Uterus (tissue), 4 donors: ENCODE data around the gene SYCP2. TPM values are rescaled to one million over a fixed set of nuclear protein-coding genes. Genes with fewer than 3 reads are reported as not detected.
"Not testable (repeated sequence)": the region's sequence is repeated elsewhere in the genome, so short reads cannot be mapped to it uniquely, and the experiment has no call there.

ENCODE experiments used
- DNase-seq, 2 donors: peaks; one replicate each; pipeline ENCODE4 v3.0.0-alpha.2; 2019 to 2020
- H3K27ac ChIP-seq, 2 donors: fragments of 200-600 bp; sonication (generic); 1 replicate in 1 of 2; 2 replicates in 1 of 2; pipeline ENCODE4 v1.5.1; 2016 to 2018
- H3K27me3 ChIP-seq, 2 donors: fragments of 200-600 bp; sonication (generic); one replicate each; pipeline ENCODE4 v1.5.1; 2018 to 2019; ENCODE audit warnings: control low read depth in 1 of 2
- H3K36me3 ChIP-seq, 2 donors: fragments of 200-600 bp; sonication (generic); one replicate each; pipeline ENCODE4 v1.5.1; 2019; ENCODE audit warnings: control low read depth in 1 of 2
- H3K4me1 ChIP-seq, 2 donors: fragments of 200-600 bp; sonication (generic); one replicate each; pipeline ENCODE4 v1.5.1; 2018 to 2019; ENCODE audit warnings: control low read depth in 1 of 2
- H3K4me3 ChIP-seq, 2 donors: fragments of 200-600 bp; sonication (generic); 1 replicate in 1 of 2; 2 replicates in 1 of 2; pipeline ENCODE4 v1.5.1; 2018 to 2019; ENCODE audit warnings: mild to moderate bottlenecking in 1 of 2
- H3K9me3 ChIP-seq, 2 donors: fragments of 200-600 bp; sonication (generic); one replicate each; pipeline ENCODE4 v1.5.1; 2019; ENCODE audit warnings: control low read depth in 1 of 2
- CTCF ChIP-seq, 4 experiments: fragments of 200-600 bp in 2 of 4; fragments of 450-650 bp in 2 of 4; sonication (generic) in 2 of 4; IDR thresholded peaks; one replicate each; pipeline ENCODE4 v1.5.1; 2016 to 2019; ENCODE audit warnings: antibody characterized with exemption in 4 of 4, mild to moderate bottlenecking in 2 of 4, moderate library complexity in 1 of 4
- POLR2A ChIP-seq, 2 donors: fragments of 450-650 bp; IDR thresholded peaks; one replicate each; pipeline ENCODE4 v1.6.1; 2016; ENCODE audit warnings: antibody characterized with exemption in 2 of 2, mild to moderate bottlenecking in 1 of 2, moderate library complexity in 1 of 2
- intact Hi-C: fragments of 100-400 bp; cut with DNase I; formaldehyde crosslinking; loops from one replicate; pipeline ENCODE4 v1.15.1; 2023; ENCODE audit warnings: low total_unique reads
- total RNA-seq, 4 donors: library from RNA; depleted of rRNA in 3 of 4; stranded (reverse); fragments of >200 nt in 3 of 4; gene quantifications; one replicate each; pipeline versions ENCODE4 v1.1.0 to v1.2.4, GENCODE V29; 2014 to 2023
- donor health status: DM: yes; HTN: yes; CAD: no.

SYCP2 gene
- total RNA-seq, 4 donors from 2014 or later = 1.2 to 22.5 (median 6.6) TPM

- no peak for TF ChIP-seq CTCF (IDR thresholded peaks at IDR 0.05)
- no peak for TF ChIP-seq POLR2A (IDR thresholded peaks at IDR 0.05)
- no peaks in the 10 kb centered on the region for H3K36me3 ChIP-seq
- no peak for DNase-seq
- H3K4me3 ChIP-seq = no peak overlapping the region
- H3K4me1 ChIP-seq = no peaks in the 10 kb centered on the region
- intact Hi-C loops = no loop called here
- H3K27ac ChIP-seq = no peak overlapping the region
- H3K9me3 ChIP-seq = no peaks in the 10 kb centered on the region
- no peaks in the 10 kb centered on the region for H3K27me3 ChIP-seq
Measured at GRCh38 chr20:59891581-59891980, 41.9 kb downstream of the SYCP2 start.

- intact Hi-C loops, H3K4me3 ChIP-seq, H3K9me3 ChIP-seq, H3K4me1 ChIP-seq, H3K36me3 ChIP-seq, DNase-seq, H3K27me3 ChIP-seq, H3K27ac ChIP-seq: not testable (repeated sequence)
Measured at GRCh38 chr20:59890035-59890434, 43.4 kb downstream of the SYCP2 start.

DNA sequence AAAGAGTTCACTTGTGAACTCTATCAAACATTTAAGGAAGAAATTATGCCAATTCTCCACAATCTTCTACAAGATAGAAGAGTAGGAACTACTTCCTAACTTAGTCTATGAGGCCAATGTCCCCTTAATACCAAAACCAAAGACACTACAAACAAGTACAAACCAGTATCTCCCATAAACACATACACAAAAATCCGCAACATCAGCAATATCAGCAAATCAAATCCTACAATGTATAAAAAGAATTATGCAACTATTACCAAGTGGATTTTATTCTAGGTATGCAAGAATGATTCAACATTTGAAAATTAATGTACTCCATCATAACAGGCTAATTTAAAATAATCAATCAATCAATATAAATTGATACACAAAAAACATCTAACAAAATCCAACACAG, 45.4 kb downstream of the SYCP2 start:
- Histone ChIP-seq H3K4me3 (no peak overlapping the region), H3K27ac (no peak overlapping the region), H3K36me3 (no peaks in the 10 kb centered on the region), H3K27me3 (no peaks in the 10 kb centered on the region), H3K4me1 (no peaks in the 10 kb centered on the region), H3K9me3 (no peaks in the 10 kb centered on the region)
- no peak for DNase-seq
- TF ChIP-seq CTCF (IDR thresholded peaks at IDR 0.05) (no peak), POLR2A (IDR thresholded peaks at IDR 0.05) (no peak)
- intact Hi-C loops = no loop called here

DNA sequence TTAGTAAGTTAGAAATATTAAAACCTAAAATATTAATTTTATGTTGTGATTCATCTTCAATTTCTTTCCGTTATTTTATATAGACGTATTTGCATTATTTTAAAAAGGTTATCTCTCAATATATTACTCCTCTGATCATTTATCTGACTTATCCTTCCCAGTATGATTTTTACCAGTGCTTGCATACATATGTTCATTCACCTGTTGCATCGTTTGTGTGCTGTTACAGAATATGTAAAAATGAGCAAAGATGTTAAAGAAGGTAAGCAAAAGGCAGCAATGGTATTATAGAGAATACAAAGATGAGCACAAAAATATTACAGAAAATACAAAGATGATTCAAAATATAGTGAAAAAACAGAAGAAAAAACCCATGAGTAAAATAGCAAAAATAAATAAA, 48.9 kb downstream of the SYCP2 start:
- intact Hi-C loops = no loop called here
- no peaks in the 10 kb centered on the region for H3K4me1 ChIP-seq
- TF ChIP-seq POLR2A (IDR thresholded peaks at IDR 0.05) (no peak), CTCF (IDR thresholded peaks at IDR 0.05) (no peak)
- H3K9me3 ChIP-seq = no peaks in the 10 kb centered on the region
- no peak overlapping the region for H3K4me3 ChIP-seq
- no peaks in the 10 kb centered on the region for H3K36me3 ChIP-seq
- no peaks in the 10 kb centered on the region for H3K27me3 ChIP-seq
- H3K27ac ChIP-seq = no peak overlapping the region
- DNase-seq = no peak

- Histone ChIP-seq H3K27ac (no peak overlapping the region), H3K4me3 (no peak overlapping the region), H3K36me3 (no peaks in the 10 kb centered on the region), H3K9me3 (no peaks in the 10 kb centered on the region), H3K27me3 (no peaks in the 10 kb centered on the region), H3K4me1 (no peaks in the 10 kb centered on the region)
- no peak for DNase-seq
- intact Hi-C loops = no loop called here
- TF ChIP-seq CTCF (IDR thresholded peaks at IDR 0.05) (no peak), POLR2A (IDR thresholded peaks at IDR 0.05) (no peak)
Measured at GRCh38 chr20:59880198-59880597, 53.2 kb downstream of the SYCP2 start.

DNA sequence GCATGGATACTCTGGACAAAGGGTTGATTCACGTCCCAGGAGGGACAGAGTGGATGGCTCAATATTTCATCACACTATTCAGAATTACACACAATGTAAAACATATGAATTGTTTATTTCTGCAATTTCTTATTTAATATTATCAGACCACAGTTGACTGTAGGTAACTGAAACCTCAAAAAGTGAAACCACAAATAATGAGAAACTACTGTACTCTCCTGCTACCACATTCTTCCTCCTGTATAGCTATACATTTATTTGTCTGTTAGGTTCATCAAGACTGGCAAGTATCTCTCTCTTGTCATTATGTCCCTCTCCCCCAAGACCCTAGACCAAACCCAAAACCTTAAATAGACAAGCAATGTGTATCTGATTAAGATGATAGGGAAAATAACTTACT, 60.0 kb downstream of the SYCP2 start:
- Histone ChIP-seq H3K9me3 (no peaks in the 10 kb centered on the region), H3K27ac (no peak overlapping the region), H3K36me3 (no peaks in the 10 kb centered on the region), H3K4me3 (no peak overlapping the region), H3K27me3 (no peaks in the 10 kb centered on the region), H3K4me1 (no peaks in the 10 kb centered on the region)
- intact Hi-C loops = no loop called here
- no peak for DNase-seq
- TF ChIP-seq CTCF (IDR thresholded peaks at IDR 0.05) (no peak), POLR2A (IDR thresholded peaks at IDR 0.05) (no peak)
